Caco-2 (cell line): ENCODE data around the gene ARL3. TPM values are rescaled to one million over a fixed set of nuclear protein-coding genes. Genes with fewer than 3 reads are reported as not detected.

Source experiments
- Bru-seq: library from RNA; stranded (reverse); fragments of 400-500 nt; gene quantifications from one replicate; lab custom pipeline; 2021; lab: Mats Ljungman, UMichigan
- BruChase-seq, 2 experiments: library from RNA; stranded (reverse); fragments of 400-500 nt; gene quantifications; one replicate each; lab custom pipeline; 2021; lab: Mats Ljungman, UMichigan
- BruUV-seq: library from RNA; stranded (reverse); fragments of 400-500 nt; replicated peaks from 2 replicates; lab custom pipeline; 2021; lab: Mats Ljungman, UMichigan
- CTCF ChIA-PET: fragments of 300-600 bp; sonication (Branson Sonifier 250); formaldehyde crosslinking; loops from one replicate; lab custom pipeline; 2022; ENCODE audit warnings: antibody characterized with exemption; lab: Charles Lee
- POLR2A ChIA-PET: fragments of 300-600 bp; sonication (Branson Sonifier 250); formaldehyde crosslinking; loops from one replicate; lab custom pipeline; 2022; ENCODE audit warnings: antibody characterized with exemption; lab: Charles Lee
- DNase-seq, 2 experiments: peaks; one replicate each; pipeline versions ENCODE4 v3.0.0 to v3.0.0-alpha.2; 2020 to 2022
- H3K27me3 ChIP-seq: replicated peaks from 2 replicates; pipeline ENCODE4 v1.6.0; 2011; ENCODE audit warnings: low read length; ENCODE audit not compliant: control insufficient read depth, insufficient read depth
- H3K36me3 ChIP-seq: 2 replicates; pipeline ENCODE4 v1.5.1; 2011; ENCODE audit warnings: low read length; ENCODE audit not compliant: control insufficient read depth, insufficient read depth
- H3K4me1 ChIP-seq: fragments of 250-450 bp; sonication (Bioruptor Pico); 2 replicates; pipeline ENCODE4 v1.5.1; 2020; ENCODE audit warnings: mild to moderate bottlenecking
- H3K4me3 ChIP-seq: 2 replicates; pipeline ENCODE4 v1.5.1; 2011; ENCODE audit warnings: low read depth, mild to moderate bottlenecking, control low read depth, low read length
- H3K9me3 ChIP-seq: fragments of 250-450 bp; sonication (Bioruptor Pico); 2 replicates; pipeline ENCODE4 v1.5.1; 2020; ENCODE audit warnings: mild to moderate bottlenecking, moderate library complexity
- H3K27ac Mint-ChIP-seq: one replicate; pipeline ENCODE4 v1.8.0; 2022; ENCODE audit warnings: mixed read lengths; ENCODE audit not compliant: unreplicated experiment
- H3K27me3 Mint-ChIP-seq: one replicate; pipeline ENCODE4 v1.8.0; 2022; ENCODE audit warnings: mixed read lengths; ENCODE audit not compliant: insufficient read depth, unreplicated experiment
- H3K36me3 Mint-ChIP-seq: one replicate; pipeline ENCODE4 v1.8.0; 2022; ENCODE audit warnings: mild to moderate bottlenecking, mixed read lengths; ENCODE audit not compliant: insufficient read depth, unreplicated experiment
- H3K4me1 Mint-ChIP-seq: one replicate; pipeline ENCODE4 v1.8.0; 2022; ENCODE audit warnings: low read depth, mixed read lengths; ENCODE audit not compliant: unreplicated experiment
- H3K4me3 Mint-ChIP-seq: one replicate; pipeline ENCODE4 v1.8.0; 2022; ENCODE audit warnings: mild to moderate bottlenecking, moderate library complexity, mixed read lengths; ENCODE audit not compliant: unreplicated experiment
- H3K9me3 Mint-ChIP-seq: one replicate; pipeline ENCODE4 v1.8.0; 2022; ENCODE audit warnings: mixed read lengths; ENCODE audit not compliant: unreplicated experiment
- intact Hi-C: fragments of 100-400 bp; cut with micrococcal nuclease; formaldehyde crosslinking; loops from one replicate; pipeline ENCODE4 v1.10.0; 2022; ENCODE audit not compliant: unreplicated experiment
- long read RNA-seq: library from polyadenylated mRNA; stranded (forward); transcript quantifications from one replicate; pipeline ENCODE4 v2.0.0, GENCODE V29; 2022
- total RNA-seq: library from RNA; stranded (reverse); gene quantifications from 2 replicates; pipeline ENCODE4 v1.2.3, GENCODE V29; 2022
- TF ChIP-seq, protein P1 (sequence below), 2 experiments: fragments of 200-600 bp in 1 of 2; IDR thresholded peaks; 1 replicate in 1 of 2; 2 replicates in 1 of 2; pipeline versions ENCODE4 v1.5.1 to v1.8.0; 2011 to 2022; ENCODE audit warnings: antibody characterized with exemption in 1 of 2, control low read depth in 1 of 2, inconsistent platforms in 1 of 2, low read depth in 1 of 2, low read length in 1 of 2, mild to moderate bottlenecking in 1 of 2, moderate library complexity in 1 of 2; ENCODE audit not compliant: insufficient read depth in 1 of 2, severe bottlenecking in 1 of 2, unreplicated experiment in 1 of 2

Gene ARL3, protein sequence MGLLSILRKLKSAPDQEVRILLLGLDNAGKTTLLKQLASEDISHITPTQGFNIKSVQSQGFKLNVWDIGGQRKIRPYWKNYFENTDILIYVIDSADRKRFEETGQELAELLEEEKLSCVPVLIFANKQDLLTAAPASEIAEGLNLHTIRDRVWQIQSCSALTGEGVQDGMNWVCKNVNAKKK
- total RNA-seq (7.8 and 8.0 TPM in 2 replicates), Bru-seq, nascent RNA (percentile 58 among the genes with signal in this experiment), BruChase-seq, experiment 1, labeled RNA remaining after a 2-hour chase (percentile 57 among the genes with signal in this experiment), BruChase-seq, experiment 2, labeled RNA remaining after a 6-hour chase (percentile 62 among the genes with signal in this experiment)
- long read RNA-seq, transcript ARL3-201 (6 exons, 3,844 nt), result major isoform, 44 of 54 reads
- long read RNA-seq, partial matches to known transcripts, result 6 of 54 reads
- long read RNA-seq, other reads (novel, unspliced or antisense), result 4 of 54 reads

DNA sequence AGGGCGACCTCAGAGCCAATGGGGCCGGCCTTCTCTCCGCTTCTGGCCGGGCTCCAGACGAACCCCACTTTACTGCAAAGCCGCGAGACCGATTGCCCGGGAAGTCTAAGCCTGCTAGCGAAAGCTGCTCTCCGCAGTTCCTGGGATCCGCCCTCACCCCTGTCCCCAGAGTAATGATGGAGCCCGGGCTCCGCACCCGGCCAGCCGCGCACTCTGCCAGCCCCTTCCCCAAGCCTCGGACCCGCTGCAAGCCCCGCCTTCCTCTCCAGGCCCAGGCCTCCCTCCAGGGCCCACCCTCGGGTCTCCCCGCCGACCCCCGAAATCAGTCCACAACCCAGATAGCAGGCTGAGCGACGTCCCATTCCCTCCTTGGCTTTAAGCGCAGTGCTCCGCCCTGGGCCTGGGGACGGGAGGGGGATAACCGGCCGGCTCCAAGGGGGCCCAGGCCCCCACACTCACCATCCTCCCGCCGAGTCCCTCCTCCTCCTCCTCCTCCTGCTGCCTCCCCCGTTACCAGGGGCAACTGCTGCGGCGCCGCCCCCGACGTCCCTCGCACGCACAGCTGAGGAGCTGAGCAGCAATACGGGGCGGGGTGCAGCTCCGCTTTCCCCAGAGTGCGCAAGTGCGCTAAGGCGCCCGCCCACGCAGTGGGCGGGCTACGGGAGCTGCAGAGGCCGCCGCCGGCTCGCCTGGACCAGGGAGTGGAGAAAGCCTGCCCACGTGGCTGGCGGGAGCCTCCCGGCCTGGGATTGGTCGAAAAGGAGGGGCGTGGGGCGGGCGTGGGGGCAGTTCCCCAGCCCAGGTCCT lies at the start of gene ARL3:
ARL3 (minus strand) TSS at position 584 of the 807 bp plus-strand sequence; CDS start at position 462, 122 bp downstream.
- Histone ChIP-seq H3K27me3 (no peaks in the 10 kb centered on the region), H3K9me3 (no peaks in the 10 kb centered on the region), H3K4me1 (peaks cover 13% of the 10 kb centered on the region), H3K4me3 (peak within 1 kb of the TSS; percentile 85), H3K36me3 (no peaks in the 10 kb centered on the region; the same call in 1 of the 2 replicates)
- peak within 1 kb of the TSS; percentile 82 for H3K27ac Mint-ChIP-seq
- intact Hi-C loops, result loop anchor here (2.0 to 5.0 kb wide), 3 partner anchors 29 to 212 kb away; partner anchors contain the start of genes ACTR1A, SUFU and WBP1L
- no peaks in the 10 kb centered on the region for H3K9me3 Mint-ChIP-seq
- H3K4me1 Mint-ChIP-seq, result peaks cover 30% of the 10 kb centered on the region
- ChIA-PET POLR2A (interaction anchor here (0.5 to 1.8 kb wide), 19 partner anchors 18 to 1715 kb away, joined by 3 to 12 read pairs (median 5); partner anchors contain the start of genes AS3MT, LZTS2, NT5C2 and WBP1L), CTCF (interaction anchor here (0.5 to 2.3 kb wide), 15 partner anchors 9 to 1082 kb away, joined by 3 to 21 read pairs (median 4); partner anchors contain the start of gene WBP1L)
- TF ChIP-seq, protein P1, sequence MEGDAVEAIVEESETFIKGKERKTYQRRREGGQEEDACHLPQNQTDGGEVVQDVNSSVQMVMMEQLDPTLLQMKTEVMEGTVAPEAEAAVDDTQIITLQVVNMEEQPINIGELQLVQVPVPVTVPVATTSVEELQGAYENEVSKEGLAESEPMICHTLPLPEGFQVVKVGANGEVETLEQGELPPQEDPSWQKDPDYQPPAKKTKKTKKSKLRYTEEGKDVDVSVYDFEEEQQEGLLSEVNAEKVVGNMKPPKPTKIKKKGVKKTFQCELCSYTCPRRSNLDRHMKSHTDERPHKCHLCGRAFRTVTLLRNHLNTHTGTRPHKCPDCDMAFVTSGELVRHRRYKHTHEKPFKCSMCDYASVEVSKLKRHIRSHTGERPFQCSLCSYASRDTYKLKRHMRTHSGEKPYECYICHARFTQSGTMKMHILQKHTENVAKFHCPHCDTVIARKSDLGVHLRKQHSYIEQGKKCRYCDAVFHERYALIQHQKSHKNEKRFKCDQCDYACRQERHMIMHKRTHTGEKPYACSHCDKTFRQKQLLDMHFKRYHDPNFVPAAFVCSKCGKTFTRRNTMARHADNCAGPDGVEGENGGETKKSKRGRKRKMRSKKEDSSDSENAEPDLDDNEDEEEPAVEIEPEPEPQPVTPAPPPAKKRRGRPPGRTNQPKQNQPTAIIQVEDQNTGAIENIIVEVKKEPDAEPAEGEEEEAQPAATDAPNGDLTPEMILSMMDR (IDR thresholded peaks at IDR 0.05; ENCODE audit: insufficient read depth in 1 of 2, low read depth in 1 of 2, low read length in 1 of 2, severe bottlenecking in 1 of 2, unreplicated experiment in 1 of 2), result peak in 1 of 2 experiments; percentile 54
- DNase-seq, result peak; percentile 98 to 99
- peaks cover 36% of the 10 kb centered on the region for H3K36me3 Mint-ChIP-seq
- BruUV-seq, result no TSS peak
- H3K4me3 Mint-ChIP-seq, result peak within 1 kb of the TSS; percentile 87
- no peaks in the 10 kb centered on the region for H3K27me3 Mint-ChIP-seq

- Histone ChIP-seq H3K4me3 (no peak overlapping the region), H3K36me3 (no peaks in the 10 kb centered on the region), H3K4me1 (peaks cover 47% of the 10 kb centered on the region), H3K9me3 (no peaks in the 10 kb centered on the region; the same call in 1 of the 2 replicates), H3K27me3 (no peaks in the 10 kb centered on the region)
- peak overlapping the region; percentile 81 for H3K27ac Mint-ChIP-seq
- peaks cover 26% of the 10 kb centered on the region for H3K4me1 Mint-ChIP-seq
- H3K9me3 Mint-ChIP-seq, result no peaks in the 10 kb centered on the region
- DNase-seq, result no peak
- H3K27me3 Mint-ChIP-seq, result no peaks in the 10 kb centered on the region
- ChIA-PET POLR2A (no interaction called here), CTCF (interaction anchor here (0.6 to 1.1 kb wide), 2 partner anchors 14 to 50 kb away, joined by 3 to 4 read pairs; no protein-coding TSS in a partner anchor)
- BruUV-seq, result no TSS peak
- intact Hi-C loops, result loop anchor here (2.0 kb wide), 1 partner anchor 14 kb away; no protein-coding TSS in a partner anchor
- no peak overlapping the region for H3K4me3 Mint-ChIP-seq
- peaks cover 10% of the 10 kb centered on the region for H3K36me3 Mint-ChIP-seq
- TF ChIP-seq, protein P1 (IDR thresholded peaks at IDR 0.05; ENCODE audit: insufficient read depth in 1 of 2, low read depth in 1 of 2, low read length in 1 of 2, severe bottlenecking in 1 of 2, unreplicated experiment in 1 of 2), result no peak
Observed at GRCh38 chr10:102763037-102763607, 48.9 kb upstream of the ARL3 start.
